Measurements from ENCODE around the gene DPYSL5.

Gene DPYSL5

GRCh38 chr2:26975102-26975501, 127.2 kb downstream of the DPYSL5 start:
- TF ChIP-seq HDGF (IDR thresholded peaks at IDR 0.05; ENCODE audit: borderline replicate concordance) (no peak), FOXA1 (IDR thresholded peaks at IDR 0.05) (no peak), LEF1 (IDR thresholded peaks at IDR 0.05; ENCODE audit: borderline replicate concordance) (no peak), ZNF384 (IDR thresholded peaks at IDR 0.05) (no peak), NFRKB (IDR thresholded peaks at IDR 0.05) (no peak), ELF4 (IDR thresholded peaks at IDR 0.05) (no peak), BHLHE40 (IDR thresholded peaks at IDR 0.05; ENCODE audit: borderline replicate concordance) (no peak), SUZ12 (IDR thresholded peaks at IDR 0.05) (no peak), TARDBP (IDR thresholded peaks at IDR 0.05) (no peak), SP1 (IDR thresholded peaks at IDR 0.05) (no peak), PKNOX1 (IDR thresholded peaks at IDR 0.05) (no peak), FOXK2 (IDR thresholded peaks at IDR 0.05) (no peak), FOXM1 (IDR thresholded peaks at IDR 0.05; ENCODE audit: borderline replicate concordance) (no peak)
- no peak for DNase-seq (ENCODE audit: extremely low spot score)
- ChIA-PET CTCF (no interaction called here), POLR2A (interaction anchor here (1.0 kb wide), 1 partner anchor 41 kb away, joined by 3 read pairs; no protein-coding TSS in a partner anchor)

- ChIA-PET POLR2A (interaction anchor here (1.0 kb wide), 1 partner anchor 41 kb away, joined by 3 read pairs; no protein-coding TSS in a partner anchor), CTCF (interaction anchor here (0.9 kb wide), 1 partner anchor 41 kb away, joined by 3 read pairs; no protein-coding TSS in a partner anchor)
- DNase-seq (ENCODE audit: extremely low spot score) = no peak
- TF ChIP-seq SUZ12 (IDR thresholded peaks at IDR 0.05) (no peak), ELF4 (IDR thresholded peaks at IDR 0.05) (no peak), ARNT (IDR thresholded peaks at IDR 0.05) (no peak), L3MBTL2 (conservative IDR thresholded peaks at IDR 0.05) (no peak), FOXM1 (IDR thresholded peaks at IDR 0.05; ENCODE audit: borderline replicate concordance) (no peak), SP1 (IDR thresholded peaks at IDR 0.05) (no peak), FOXK2 (IDR thresholded peaks at IDR 0.05) (no peak), TARDBP (IDR thresholded peaks at IDR 0.05) (no peak), FOXA1 (IDR thresholded peaks at IDR 0.05) (no peak), ZNF384 (IDR thresholded peaks at IDR 0.05) (no peak), HDGF (IDR thresholded peaks at IDR 0.05; ENCODE audit: borderline replicate concordance) (no peak), CTBP1 (IDR thresholded peaks at IDR 0.05; ENCODE audit: borderline replicate concordance) (no peak), LEF1 (IDR thresholded peaks at IDR 0.05; ENCODE audit: borderline replicate concordance) (no peak), PKNOX1 (IDR thresholded peaks at IDR 0.05) (no peak), BHLHE40 (IDR thresholded peaks at IDR 0.05; ENCODE audit: borderline replicate concordance) (no peak), NFRKB (IDR thresholded peaks at IDR 0.05) (no peak)
These were observed 127.7 kb downstream of the DPYSL5 start for GRCh38 chr2:26975656-26976055.

DNA sequence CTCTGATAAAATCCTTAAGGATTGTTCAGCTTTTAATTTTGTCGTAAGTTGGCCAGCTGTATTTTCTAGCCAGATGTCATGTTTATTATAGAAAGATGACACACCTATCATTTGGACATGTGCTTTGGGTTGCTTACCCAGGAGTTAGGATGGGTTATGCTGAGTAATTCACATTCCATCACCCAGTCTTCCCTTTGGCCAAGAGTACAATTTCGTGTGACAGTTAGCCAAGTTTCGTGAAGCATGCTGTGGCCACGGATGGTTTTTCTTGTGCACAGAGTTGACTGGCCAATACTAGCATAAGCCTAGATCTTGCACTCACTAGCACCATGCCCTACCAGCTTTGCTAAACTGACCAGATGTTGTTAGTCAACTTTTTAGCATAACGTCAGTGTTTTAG, 128.3 kb downstream of the DPYSL5 start:
- no peak for TF ChIP-seq FOXK2 (IDR thresholded peaks at IDR 0.05)
- TF ChIP-seq SP1 (IDR thresholded peaks at IDR 0.05) = no peak
- ChIA-PET POLR2A (interaction anchor here (1.0 kb wide), 1 partner anchor 40 kb away, joined by 3 read pairs; no protein-coding TSS in a partner anchor), CTCF (interaction anchor here (0.9 kb wide), 1 partner anchor 41 kb away, joined by 3 read pairs; no protein-coding TSS in a partner anchor)
- no peak for DNase-seq (ENCODE audit: extremely low spot score)

GRCh38 chr2:26977012-26977411, 129.1 kb downstream of the DPYSL5 start:
- ChIA-PET POLR2A (no interaction called here), CTCF (interaction anchor here (0.6 to 1.5 kb wide), 2 partner anchors 15 to 27 kb away, joined by 3 to 5 read pairs; no protein-coding TSS in a partner anchor)
- DNase-seq (ENCODE audit: extremely low spot score) = no peak
- TF ChIP-seq ZNF384 (IDR thresholded peaks at IDR 0.05) = no peak
- TF ChIP-seq FOXK2 (IDR thresholded peaks at IDR 0.05) = no peak
- TF ChIP-seq SP1 (IDR thresholded peaks at IDR 0.05) = no peak
- TF ChIP-seq BHLHE40 (IDR thresholded peaks at IDR 0.05; ENCODE audit: borderline replicate concordance) = no peak

DNA sequence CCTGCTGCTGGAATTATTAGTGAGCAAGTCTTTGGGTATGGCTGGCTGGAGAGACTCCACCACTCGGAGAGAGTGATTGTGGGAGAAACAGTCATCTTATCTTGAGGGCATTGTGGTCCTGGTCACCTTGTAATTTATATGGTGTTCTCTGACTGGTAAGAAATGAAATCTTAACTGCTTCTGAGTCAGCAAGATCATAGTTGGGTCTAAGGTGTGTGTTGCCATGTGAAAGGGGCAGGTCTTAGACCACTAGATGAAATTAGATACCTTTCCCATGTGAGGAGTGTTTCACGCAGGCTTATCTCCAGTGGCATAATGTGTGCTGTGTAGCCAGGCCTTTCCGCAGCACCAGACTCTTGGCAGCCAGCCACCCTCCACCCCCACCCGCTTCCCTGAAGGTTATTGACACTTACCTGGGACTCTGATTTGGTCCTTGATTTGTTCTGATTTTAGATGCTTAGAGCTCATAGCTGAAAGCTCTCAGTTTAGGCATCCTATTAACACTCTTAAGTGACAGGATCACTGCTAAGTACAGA, 130.2 kb downstream of the DPYSL5 start:
- DNase-seq (ENCODE audit: extremely low spot score) = peak; percentile 33
- TF ChIP-seq PKNOX1 (IDR thresholded peaks at IDR 0.05) (no peak), NFRKB (IDR thresholded peaks at IDR 0.05) (no peak), HDGF (IDR thresholded peaks at IDR 0.05; ENCODE audit: borderline replicate concordance) (no peak), FOXK2 (IDR thresholded peaks at IDR 0.05) (no peak), FOXA1 (IDR thresholded peaks at IDR 0.05) (no peak), TARDBP (IDR thresholded peaks at IDR 0.05) (no peak), ELF4 (IDR thresholded peaks at IDR 0.05) (no peak), LEF1 (IDR thresholded peaks at IDR 0.05; ENCODE audit: borderline replicate concordance) (no peak), CTBP1 (IDR thresholded peaks at IDR 0.05; ENCODE audit: borderline replicate concordance) (no peak), ARNT (IDR thresholded peaks at IDR 0.05) (no peak)
- ChIA-PET CTCF (interaction anchor here (1.5 kb wide), 1 partner anchor 17 kb away, joined by 5 read pairs; no protein-coding TSS in a partner anchor), POLR2A (no interaction called here)

DNA sequence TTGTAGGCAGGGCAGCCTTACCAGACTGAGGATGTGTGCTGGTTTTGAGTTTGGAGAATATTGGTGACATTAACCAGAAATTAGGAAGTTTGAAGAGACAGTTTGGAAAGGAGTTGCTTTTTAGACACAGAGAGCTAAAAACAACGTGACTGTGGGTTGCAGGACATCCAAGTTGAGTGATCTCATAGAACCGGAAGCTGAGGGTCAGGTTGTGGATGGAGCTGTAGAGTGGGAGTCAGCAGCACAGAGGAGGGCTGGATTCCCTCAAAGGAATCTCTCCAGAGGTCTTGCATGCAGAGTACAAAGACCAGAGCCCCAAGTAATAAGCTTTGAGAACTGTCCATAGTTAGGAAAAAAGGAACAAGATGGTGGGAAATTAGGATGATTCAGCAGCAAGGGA, 131.8 kb downstream of the DPYSL5 start:
- no peak for TF ChIP-seq ARNT (IDR thresholded peaks at IDR 0.05)
- no peak for TF ChIP-seq NFRKB (IDR thresholded peaks at IDR 0.05)
- TF ChIP-seq LEF1 (IDR thresholded peaks at IDR 0.05; ENCODE audit: borderline replicate concordance) = no peak
- no peak for TF ChIP-seq BHLHE40 (IDR thresholded peaks at IDR 0.05; ENCODE audit: borderline replicate concordance)
- TF ChIP-seq ELF4 (IDR thresholded peaks at IDR 0.05) = no peak
- TF ChIP-seq PKNOX1 (IDR thresholded peaks at IDR 0.05) = no peak
- TF ChIP-seq HDGF (IDR thresholded peaks at IDR 0.05; ENCODE audit: borderline replicate concordance) = no peak
- no peak for TF ChIP-seq SP1 (IDR thresholded peaks at IDR 0.05)
- TF ChIP-seq FOXK2 (IDR thresholded peaks at IDR 0.05) = no peak
- TF ChIP-seq FOXA1 (IDR thresholded peaks at IDR 0.05) = no peak
- no peak for TF ChIP-seq L3MBTL2 (conservative IDR thresholded peaks at IDR 0.05)
- no peak for TF ChIP-seq SUZ12 (IDR thresholded peaks at IDR 0.05)
- TF ChIP-seq TARDBP (IDR thresholded peaks at IDR 0.05) = no peak
- no peak for TF ChIP-seq ZNF384 (IDR thresholded peaks at IDR 0.05)
- no peak for TF ChIP-seq FOXM1 (IDR thresholded peaks at IDR 0.05; ENCODE audit: borderline replicate concordance)
- ChIA-PET CTCF (interaction anchor here (0.9 kb wide), 1 partner anchor 18 kb away, joined by 8 read pairs; no protein-coding TSS in a partner anchor), POLR2A (no interaction called here)
- DNase-seq (ENCODE audit: extremely low spot score) = no peak

All from HEK293T (cell line).